DMS79 (cell line): ENCODE results near the gene RHBDL1.
A peak's percentile ranks its signal among the peaks of the same experiment; 100 is the strongest.
"Not testable (repeated sequence)": the region's sequence is repeated elsewhere in the genome, so short reads cannot be mapped to it uniquely, and the experiment has no call there.

ENCODE experiments used
- DNase-seq: peaks from one replicate; lab custom pipeline; 2025; lab: John Stamatoyannopoulos, UW

The RHBDL1 gene

DNA sequence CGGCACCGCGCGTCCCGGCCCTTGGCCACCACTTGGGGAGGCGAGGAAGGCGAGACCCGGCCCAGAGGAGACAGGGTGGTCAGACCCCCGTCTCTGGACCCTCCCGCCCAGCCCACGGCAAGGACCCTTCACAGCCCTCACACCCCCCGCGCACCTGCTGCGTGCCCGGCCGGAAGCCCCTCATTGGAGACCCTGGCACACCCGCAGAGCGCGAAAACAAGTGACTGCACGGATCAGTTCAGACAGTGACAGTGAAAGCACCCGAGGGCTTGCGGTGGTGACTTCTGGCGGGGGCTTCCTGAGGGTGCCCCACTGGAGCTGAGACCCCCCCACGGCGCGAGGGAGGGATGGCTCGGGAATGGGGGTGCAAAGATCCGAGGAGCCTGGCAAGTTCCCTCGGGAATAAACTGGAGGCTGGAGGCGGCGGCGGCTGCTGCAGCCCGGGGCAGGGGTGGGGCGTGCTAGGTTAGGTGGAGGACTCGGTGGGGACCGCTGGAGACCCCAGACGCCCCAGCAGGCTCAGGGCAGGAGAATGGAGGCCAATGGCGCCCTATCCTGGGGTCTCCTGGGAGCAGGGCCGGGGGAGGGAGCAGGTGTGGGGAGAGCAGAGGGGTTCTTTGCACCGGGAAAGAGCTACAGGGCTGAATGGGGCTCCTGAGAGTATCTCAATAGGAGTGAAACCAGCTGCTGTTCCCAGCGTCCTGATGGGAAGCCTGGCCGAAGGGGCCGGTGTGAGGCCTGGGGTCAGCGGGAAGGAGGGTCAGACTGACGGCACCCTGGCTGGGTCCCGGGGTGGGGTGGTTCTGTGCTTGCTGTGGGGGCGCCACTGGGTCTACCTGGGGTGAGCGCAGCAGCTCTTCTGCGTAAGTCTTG, 31.0 kb downstream of the RHBDL1 start:
- peak; percentile 18 for DNase-seq

DNA sequence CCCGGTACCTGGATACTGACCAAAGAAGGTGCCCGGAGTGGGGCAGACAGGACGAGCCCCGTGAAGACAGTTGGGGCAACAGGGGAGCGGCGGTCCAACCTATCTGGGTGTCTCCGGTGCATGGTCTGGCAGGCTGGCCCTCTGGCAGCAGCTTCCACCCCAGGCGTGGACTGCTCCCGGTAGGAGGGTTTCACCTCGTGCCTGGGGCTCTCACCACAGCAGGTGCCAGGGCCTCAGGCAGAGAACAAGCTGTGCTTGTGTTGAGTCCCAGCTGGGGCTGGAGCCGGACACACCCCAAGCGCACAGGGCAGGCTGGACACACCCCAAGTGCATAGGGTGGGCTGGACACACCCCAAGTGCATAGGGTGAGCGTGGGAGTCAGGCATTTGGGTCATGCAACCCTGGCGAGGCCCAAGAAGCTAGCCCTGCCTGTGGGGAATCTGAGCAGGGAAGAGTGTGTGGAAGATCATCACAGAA, 31.6 kb downstream of the RHBDL1 start:
- no peak for DNase-seq

DNA sequence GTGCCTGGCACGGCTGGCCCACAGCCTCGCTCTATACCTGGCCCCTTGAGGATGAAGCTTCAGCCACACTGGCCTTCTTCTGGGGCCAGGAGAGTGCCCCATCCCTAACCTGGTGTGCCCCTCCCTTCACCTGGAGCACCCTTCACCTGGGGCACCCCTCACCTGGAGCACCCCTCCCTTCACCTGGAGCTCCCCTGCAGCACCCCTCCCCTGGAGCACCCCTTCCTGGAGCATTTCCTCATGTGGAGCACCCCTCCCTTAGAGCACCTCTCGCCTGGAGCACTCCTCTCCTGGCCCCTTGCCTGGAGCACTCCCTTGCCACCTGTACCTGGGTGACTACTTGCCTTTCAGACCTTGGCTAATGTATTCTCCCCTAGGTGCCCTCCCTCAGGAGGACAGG, 32.5 kb downstream of the RHBDL1 start:
- no peak for DNase-seq

DNA sequence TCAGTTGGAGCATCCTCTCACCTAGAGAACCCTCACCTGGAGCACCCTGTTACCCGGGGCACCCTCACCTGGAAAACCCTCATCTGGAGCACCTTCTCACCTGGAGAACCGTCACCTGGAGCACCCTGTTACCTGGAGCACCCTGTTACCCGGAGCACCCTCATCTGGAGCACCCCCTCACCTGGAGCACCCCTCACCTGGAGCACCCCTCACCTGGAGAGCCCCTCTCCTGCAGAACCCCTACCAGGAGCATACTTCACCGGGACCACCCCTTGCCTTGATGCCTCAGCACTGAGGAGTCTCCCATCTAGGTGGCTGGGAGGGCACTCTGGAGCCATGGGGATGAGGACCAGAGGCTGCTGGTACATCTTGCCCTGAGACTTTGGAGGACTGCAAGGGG, 33.5 kb downstream of the RHBDL1 start:
- DNase-seq: no peak

DNA sequence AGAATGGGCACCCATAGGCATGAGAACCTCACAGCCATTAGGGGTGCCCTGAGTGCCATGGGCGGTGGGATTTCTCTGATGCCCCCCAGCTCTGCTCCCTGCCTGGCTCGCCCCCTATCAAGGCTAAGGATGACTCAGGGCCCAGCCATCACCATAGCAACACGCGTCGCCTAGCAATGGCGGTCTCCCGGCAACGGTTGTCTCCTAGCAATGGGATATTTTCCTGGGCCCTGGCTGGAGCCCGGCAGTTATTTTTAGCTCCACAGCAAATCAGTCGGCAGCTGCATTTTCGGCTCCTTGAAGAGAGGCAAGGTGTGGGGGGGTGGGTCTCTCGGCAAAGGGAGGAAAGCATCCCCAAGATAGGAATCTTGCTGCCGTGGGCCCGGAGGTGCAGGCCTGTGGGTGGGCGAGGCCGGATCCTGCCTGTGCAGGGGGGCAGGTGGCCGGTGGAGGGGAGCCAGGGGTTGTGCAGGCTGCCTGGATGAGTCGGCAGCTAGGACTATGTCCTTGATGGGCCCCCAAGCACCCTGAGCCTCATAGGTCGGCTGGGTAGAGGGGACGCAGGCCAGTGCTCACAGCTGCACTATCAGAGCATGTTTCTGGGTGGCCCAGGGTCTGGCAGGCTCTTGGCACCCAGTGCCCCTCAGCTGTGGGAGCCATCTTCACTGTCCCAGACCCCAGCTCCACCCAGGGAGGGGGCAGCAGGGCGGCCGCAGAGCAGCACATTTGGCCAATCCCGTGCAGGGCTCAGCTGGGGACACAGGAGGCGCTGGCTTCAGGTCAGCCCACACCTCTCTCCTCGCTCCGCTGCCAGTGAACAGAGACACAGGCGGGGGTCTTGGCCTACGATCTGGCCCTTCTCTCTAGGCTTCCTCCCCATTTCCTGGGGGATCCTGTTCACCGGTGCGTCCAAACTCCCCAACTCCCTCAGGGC, 34.4 kb downstream of the RHBDL1 start:
- DNase-seq: peak; percentile 86

DNA sequence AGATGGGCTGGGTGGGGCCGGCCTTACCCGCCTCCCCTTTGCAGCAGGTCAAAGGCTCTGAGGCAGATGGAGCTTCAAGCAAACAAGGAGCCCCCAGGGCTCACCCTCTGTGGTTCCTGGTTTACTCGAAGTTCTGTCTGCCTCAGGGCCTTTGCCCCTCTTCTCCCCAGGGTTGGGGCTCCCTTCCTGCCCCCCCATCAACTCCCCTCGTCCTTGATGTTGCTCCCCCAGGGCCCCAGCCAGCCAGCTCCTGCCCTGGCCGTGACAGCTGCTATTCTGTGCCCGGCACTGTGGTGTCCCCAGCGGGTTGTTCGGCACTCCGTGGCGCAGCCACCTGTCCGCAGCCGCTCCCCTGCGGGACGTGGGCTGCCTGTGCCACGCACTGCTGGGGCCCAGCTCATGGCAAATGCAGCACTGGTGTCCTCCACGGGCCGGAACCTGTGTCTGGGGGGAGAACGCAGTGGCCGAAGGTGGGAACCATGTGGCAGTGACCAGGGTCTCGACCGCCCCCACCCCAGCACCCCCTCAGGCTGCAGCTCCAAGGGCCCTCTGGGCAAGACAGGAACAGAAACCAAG, 35.1 kb downstream of the RHBDL1 start:
- DNase-seq: no peak

DNA sequence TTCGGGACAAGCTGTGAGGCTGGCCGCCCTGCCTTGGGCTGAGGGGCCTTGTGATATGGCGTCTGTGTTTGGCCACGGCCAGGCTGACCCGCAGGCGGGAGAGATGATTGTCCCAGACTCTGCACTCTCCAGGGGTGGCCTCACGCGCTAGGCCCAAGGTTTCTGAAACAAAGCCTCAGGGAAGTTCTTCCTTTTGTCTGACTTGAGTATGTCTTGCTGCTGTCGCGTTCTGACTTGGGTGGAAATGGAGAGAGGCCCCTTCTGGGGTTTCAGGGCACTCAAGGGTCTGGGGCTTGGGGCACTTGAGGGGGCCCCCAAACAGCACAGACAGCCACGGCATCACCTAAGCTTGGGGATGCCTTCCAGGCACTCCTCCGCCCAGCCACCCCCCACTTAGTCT, 35.6 kb downstream of the RHBDL1 start:
- DNase-seq: no peak

DNA sequence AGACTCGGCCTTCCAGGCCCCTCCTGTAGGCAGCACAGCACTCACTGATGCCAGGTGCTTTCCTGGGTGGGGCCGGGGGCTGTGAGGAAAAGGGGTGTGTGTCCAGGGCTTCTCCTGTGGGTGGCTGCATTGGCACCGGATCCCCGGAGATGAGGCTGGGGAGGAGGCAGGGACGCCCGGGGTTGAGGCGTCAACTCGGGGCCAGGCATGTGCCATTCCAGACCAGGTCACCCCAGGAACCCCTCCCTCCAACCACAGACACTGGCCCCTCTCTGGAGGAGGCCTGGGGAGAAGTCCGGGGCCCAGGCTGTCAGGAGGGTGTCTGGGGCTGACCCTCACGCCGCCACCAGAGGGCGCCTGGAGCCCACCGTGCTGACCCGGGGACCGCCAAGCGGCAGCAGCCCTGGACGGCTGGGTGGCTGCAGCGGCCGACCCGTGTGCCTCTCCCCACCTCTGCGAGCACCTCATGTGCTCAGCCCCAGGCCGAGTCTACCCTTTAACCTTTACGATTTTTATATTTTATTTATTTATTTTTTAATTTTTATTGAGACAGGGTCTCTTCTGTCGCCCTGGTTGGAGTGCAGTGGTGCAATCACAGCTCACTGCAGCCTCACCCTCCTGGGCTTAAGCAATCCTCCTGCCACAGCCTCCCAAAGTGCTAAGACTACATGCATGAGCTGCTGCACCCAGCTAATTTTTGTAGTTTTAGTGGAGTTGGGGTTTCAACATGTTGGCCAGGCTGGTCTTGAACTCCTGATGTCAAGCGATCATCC, 36.3 kb downstream of the RHBDL1 start:
- DNase-seq: peak; percentile 29

DNA sequence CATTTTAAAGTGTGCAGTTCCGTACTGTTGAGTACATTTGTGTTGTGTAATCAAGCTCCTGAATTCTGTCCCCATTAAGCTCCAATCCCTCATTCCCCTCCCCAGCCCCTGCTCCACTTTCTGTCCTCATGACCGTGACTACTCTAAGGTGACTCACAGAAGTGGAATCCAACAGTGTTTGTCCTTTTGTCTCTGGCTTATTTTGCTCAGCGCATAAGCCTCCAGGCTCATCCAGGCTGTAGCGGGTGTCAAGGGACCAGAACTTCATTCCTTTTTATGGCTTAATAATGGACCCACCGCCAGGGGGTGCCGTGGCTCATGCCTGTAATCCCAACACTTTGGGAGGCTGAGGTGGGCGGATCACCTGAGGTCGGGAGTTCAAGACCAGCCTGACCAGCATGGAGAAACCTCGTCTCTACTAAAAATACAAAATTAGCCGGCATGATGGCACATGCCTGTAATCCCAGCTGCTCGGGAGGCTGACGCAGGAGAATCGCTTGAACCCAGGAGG, 37.3 kb downstream of the RHBDL1 start:
- DNase-seq: not testable (repeated sequence)

DNA sequence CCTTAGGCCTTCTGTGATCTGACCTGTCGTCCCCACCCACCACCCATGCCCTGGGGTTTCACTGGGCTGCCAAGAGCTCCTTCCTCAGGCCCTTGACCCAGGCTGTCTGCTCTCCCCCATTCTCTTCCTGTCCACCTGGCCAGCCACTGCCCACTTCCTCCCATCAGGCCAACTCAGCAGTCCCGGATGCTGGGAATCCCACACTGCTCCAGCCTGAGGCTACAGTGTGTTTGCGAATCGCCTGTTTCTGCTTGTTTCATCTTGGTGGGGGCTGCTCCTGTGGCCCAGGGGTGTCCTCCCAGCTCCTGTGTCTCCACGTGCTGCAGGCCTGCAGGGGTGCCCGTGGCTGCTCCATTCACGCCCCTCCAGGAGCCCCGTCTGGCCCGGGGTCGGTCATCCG, 38.6 kb downstream of the RHBDL1 start:
- DNase-seq: no peak

DNA sequence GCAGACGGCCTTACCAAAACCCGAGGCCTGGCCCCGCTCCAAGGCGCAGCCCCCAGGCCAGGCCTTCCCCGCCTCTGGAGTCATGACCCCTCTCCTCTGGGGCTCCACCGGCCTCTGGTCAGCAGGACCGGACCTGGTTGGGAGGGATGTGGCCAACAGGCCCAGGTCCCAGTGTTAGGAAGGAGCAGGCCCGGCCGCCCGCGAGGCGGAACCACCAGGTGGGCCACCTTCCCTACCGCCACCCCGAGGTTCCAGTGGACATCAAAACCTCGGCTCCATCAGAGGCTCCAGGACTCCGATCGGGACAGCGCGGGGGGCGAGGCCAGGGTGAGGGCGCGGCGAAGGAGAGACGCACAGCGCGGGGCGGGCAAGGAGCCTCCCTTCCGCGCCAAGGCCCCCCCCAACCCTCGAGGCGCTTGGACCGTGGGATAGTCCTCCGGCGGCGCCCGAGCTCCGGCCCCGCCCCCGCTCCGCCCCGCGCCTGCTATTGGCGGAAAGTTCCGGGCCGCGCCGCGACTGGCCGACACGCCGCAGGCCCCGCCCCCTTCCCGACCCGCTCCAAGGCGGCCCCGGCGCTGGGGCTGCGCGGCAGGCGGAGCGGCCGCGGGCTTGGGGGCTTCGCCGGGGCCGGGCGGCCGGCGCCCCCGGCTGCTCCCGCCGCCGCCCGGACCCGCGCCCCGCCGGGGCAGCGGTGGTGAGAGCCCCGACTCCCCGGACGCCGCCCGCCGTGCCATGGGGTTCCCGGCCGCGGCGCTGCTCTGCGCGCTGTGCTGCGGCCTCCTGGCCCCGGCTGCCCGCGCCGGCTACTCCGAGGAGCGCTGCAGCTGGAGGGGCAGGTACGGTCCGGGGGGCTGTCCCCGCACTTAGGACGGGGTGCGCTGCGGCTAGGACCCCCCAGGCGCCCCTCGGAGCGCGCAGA, 39.3 kb downstream of the RHBDL1 start, which contains the start of gene METRN:
Gene METRN, plus strand, starts transcription at position 561 of the 919 bp plus-strand sequence. Its CDS starts 172 bp downstream, at position 733.
- peak; percentile 42 for DNase-seq

DNA sequence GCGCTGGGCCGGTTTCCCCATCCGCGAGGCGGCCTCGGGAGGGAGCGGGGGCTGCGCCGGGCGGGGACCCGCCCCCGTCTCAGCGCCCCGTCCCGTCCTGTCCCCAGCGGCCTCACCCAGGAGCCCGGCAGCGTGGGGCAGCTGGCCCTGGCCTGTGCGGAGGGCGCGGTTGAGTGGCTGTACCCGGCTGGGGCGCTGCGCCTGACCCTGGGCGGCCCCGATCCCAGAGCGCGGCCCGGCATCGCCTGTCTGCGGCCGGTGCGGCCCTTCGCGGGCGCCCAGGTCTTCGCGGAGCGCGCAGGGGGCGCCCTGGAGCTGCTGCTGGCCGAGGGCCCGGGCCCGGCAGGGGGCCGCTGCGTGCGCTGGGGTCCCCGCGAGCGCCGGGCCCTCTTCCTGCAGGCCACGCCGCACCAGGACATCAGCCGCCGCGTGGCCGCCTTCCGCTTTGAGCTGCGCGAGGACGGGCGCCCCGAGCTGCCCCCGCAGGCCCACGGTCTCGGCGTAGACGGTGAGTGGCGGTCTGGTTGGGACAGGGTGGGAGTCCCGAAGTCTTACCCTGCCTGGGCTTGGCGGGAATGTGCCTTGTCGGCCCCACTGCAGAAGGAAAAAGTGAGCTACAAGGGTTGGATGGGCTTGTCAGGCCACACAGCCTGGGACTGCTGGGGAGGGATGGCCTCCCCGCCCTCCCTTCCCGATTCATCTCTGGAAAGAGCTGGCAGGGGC, 40.2 kb downstream of the RHBDL1 start:
- DNase-seq: no peak

DNA sequence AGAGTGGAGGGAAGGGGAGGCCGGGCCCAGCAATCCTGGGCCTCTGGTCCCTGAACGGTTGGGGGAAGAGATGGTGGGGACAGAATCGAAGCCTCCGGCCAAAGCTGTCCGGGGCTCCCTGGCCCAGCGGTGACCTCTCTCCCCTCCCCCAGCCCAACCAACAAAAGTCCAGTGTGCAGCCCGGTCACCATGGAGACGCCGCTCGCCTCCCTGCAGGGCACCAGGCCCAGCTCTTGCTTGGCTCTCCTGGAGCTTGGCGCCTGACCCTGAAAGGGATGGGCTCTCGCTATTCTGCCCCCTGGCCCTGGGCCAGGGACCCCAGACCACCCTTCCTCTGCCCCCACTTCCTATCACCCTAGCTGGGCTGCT, 40.7 kb downstream of the RHBDL1 start:
- DNase-seq: no peak

DNA sequence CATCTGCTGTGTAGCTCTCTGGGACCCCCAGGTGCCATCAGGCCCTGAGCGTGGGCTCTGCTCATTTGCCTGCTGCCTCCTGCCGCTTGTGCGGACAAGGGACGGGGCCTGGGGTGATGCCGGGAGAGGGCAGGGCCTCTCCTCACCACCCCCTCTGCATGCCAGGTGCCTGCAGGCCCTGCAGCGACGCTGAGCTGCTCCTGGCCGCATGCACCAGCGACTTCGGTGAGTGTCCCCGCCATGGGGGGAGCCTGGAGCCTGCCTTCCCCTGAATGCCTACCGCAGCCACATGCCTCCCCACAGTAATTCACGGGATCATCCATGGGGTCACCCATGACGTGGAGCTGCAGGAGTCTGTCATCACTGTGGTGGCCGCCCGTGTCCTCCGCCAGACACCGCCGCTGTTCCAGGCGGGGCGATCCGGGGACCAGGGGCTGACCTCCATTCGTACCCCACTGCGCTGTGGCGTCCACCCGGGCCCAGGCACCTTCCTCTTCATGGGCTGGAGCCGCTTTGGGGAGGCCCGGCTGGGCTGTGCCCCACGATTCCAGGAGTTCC, 41.4 kb downstream of the RHBDL1 start:
- no peak for DNase-seq

DNA sequence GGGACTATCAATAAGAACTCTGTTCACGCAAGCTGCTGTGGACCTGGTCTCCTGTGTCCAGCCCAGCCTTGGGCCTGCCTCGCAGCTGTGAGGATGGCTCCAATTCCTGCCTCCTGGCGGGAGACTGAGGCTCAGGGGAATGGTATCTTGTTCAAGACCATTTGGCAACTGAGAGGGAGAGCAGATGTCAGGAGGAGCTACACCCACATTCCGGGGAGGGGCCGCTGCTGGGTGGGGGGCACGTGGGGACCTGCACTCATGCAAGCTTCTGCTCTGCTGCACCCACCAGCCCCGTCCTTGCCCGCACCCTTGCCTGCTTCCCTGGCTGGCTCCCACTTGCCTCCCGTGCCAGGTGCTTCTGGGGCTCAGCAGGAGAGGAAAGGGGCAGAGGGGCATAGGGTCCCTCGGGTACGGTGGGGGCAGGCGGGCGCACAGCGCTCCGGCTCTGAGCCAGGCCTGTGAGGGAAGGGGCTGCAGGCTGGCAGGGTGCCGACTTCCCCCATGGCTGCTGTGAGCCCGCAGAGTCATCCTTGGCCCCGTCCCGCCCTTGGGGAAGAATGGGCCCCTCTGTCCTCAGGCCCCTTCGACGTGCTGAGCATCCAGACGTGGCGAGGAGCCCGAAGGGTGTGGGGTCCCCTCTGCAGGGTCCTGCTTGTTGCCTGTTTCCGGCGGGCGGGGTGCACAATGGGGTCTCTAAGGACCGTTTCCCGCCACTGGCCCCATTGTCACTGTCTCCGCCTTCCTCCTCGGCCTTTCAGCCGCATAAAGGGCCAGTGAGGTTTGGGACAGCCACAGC, 42.2 kb downstream of the RHBDL1 start:
- no peak for DNase-seq

DNA sequence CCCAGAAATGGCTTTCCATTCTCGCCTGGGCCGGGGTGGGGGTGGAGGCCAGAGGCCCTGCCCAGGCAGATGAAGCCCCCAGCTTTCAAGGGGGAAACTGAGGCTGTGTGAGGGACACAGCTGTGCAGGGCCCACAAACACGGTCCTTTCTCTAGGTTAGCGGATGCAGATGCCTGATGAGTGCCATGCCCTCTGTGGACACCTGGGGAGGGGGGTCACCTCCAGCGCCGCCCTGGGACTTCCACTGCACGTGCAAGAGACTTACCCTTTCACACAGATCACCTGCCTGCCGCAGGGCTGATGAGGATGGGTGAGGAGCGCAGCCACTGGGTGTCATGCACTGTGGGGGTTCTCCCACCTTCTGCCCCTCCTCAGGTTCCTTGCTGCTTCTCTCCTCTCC, 42.9 kb downstream of the RHBDL1 start:
- no peak for DNase-seq

DNA sequence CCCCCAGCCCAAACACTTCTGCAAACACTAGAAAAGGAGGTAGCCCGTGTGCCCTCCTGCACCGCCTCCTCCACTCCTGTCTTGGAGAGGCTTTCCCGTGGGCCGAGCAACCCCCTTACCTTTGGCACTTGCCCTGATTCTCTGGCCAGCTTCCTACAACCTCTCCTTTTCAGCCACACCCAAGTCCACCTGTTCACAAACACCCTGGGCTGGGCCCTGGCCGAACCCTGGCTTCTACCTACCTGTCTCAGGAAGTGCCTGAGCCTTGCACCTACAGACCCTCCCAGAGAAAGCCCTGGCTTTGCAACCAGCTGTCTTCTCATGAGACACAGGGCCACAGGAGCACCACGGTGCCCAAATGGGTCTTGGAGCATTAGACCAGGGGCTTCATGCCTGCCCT, 43.5 kb downstream of the RHBDL1 start:
- DNase-seq: no peak

DNA sequence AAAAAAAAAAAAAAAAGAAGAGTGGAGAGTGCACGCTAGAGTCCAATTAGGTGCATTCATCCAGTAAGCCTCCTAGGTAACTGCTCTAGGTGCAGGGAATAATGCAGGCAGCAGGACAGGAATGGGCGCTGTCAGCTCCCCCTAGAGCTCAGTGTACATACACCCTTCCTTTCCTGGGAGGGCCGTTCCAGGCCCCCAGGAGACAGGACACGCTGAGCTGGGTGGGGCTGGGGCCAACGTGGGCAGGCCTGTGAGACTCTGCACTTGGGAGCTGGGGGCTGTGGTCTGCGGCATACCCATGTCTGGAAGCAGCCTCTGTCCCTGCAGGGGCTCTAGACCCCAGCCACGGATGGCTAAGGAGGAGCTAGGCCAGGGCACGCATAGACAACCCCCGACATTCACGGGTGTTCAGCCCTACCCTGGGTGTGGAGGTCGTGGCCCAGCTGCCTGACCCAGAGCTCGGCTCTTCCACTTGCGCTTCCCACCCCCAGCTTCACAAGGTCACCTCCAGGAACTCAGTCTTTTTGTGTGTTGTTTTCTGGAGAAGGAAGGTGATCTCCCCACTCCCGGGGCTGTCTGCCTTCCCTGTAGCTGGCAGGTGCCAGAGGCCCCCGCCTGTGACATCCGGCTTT, 44.5 kb downstream of the RHBDL1 start:
- DNase-seq: peak; percentile 58
